Stimulated activated CD8-positive, alpha-beta memory T cell treated with anti-CD3 and anti-CD28 coated beads, Interleukin-7, amount 100 ng/mL, for 4 hours (primary cell): ENCODE results near the gene CHCHD6.

Experiments used
- DNase-seq, 2 donors: peaks; one replicate each; pipeline ENCODE4 v3.0.0-alpha.2; 2020; ENCODE audit warnings: low read depth in 2 of 2

Gene CHCHD6

DNA sequence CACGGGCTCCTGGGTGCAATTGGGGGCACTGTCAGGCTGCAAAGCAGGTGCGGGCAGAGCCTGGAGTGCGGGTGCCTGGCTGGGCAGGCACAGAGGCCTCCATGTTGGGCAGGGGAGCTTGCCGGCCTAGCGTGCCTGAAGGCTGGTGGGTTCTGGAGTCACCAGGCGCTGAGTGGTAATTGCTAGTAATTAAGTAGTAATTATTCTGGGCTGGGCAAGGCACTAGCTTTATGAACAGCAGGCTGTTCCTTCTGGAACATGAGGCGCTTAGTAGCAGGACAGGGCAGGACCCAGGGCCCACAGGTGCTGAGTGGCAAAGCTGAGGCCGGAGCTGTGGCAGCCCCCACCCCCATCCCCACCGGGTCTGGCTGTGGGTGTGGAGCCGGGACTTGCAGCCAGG is 304.2 kb downstream of the CHCHD6 start:
- DNase-seq = no peak

DNA sequence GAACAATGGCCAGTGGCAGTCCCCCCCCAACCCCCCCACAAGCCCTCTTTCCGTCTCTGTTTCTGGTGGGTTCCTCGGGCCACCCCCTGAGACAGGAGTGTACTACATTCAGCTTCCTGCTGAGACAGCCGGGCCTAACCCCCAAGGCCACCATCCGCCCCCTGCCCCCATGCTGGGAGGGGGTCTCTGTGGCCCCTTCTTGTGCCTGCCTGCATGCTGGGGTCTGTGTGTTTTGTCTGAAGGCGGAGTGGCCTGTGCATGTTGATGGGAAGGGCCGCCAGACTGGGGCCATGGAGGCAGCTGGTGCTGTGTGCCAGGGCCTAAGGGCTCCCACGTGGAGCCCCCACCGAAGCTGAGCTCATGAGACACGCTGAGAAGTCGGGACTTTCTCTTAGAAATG is 305.5 kb downstream of the CHCHD6 start:
- no peak for DNase-seq
